Peyer's patch (tissue), 4 donors: ENCODE results near the gene CNIH1. TPM values are rescaled to one million over a fixed set of nuclear protein-coding genes. Genes with fewer than 3 reads are reported as not detected.

ENCODE experiments used
- DNase-seq, 3 donors: peaks; one replicate each; pipeline ENCODE4 v3.0.0-alpha.2; 2017 to 2019
- H3K27ac ChIP-seq, 4 donors: fragments of 200-600 bp; sonication (generic); one replicate each; pipeline ENCODE4 v1.5.1; 2016 to 2019
- H3K27me3 ChIP-seq, 2 donors: fragments of 200-600 bp; sonication (generic); one replicate each; pipeline ENCODE4 v1.5.1; 2019
- H3K36me3 ChIP-seq, 3 donors: fragments of 200-600 bp; sonication (generic); one replicate each; pipeline ENCODE4 v1.5.1; 2016 to 2019
- H3K4me1 ChIP-seq, 4 donors: fragments of 200-600 bp; sonication (generic); one replicate each; pipeline ENCODE4 v1.5.1; 2016 to 2019
- H3K4me3 ChIP-seq, 4 donors: fragments of 200-600 bp; sonication (generic); 1 replicate in 3 of 4; 2 replicates in 1 of 4; pipeline ENCODE4 v1.5.1; 2016 to 2019; ENCODE audit warnings: mild to moderate bottlenecking in 1 of 4
- H3K9me3 ChIP-seq, 4 donors: fragments of 200-600 bp; sonication (generic); one replicate each; pipeline ENCODE4 v1.5.1; 2016 to 2019; ENCODE audit warnings: mild to moderate bottlenecking in 1 of 4
- POLR2A ChIP-seq, 2 donors: fragments of 450-650 bp; IDR thresholded peaks; one replicate each; pipeline ENCODE4 v1.5.1; 2017; ENCODE audit warnings: antibody characterized with exemption in 2 of 2, mild to moderate bottlenecking in 2 of 2, moderate library complexity in 2 of 2
- total RNA-seq, 4 donors: library from RNA; depleted of rRNA; stranded (reverse); fragments of >200 nt; gene quantifications; one replicate each; pipeline ENCODE4 v1.1.0, GENCODE V29; 2016
- TF ChIP-seq, protein P1 (sequence below), 6 experiments: fragments of 450-650 bp in 4 of 6; fragments of 200-600 bp in 2 of 6; sonication (generic) in 1 of 6; IDR thresholded peaks; one replicate each; pipeline ENCODE4 v1.5.1; 2017 to 2019; ENCODE audit warnings: antibody characterized with exemption in 6 of 6, mild to moderate bottlenecking in 3 of 6, moderate library complexity in 1 of 6

CNIH1 gene
- total RNA-seq, 4 donors from 2014 or later, result 61.1 to 130 (median 121) TPM

DNA sequence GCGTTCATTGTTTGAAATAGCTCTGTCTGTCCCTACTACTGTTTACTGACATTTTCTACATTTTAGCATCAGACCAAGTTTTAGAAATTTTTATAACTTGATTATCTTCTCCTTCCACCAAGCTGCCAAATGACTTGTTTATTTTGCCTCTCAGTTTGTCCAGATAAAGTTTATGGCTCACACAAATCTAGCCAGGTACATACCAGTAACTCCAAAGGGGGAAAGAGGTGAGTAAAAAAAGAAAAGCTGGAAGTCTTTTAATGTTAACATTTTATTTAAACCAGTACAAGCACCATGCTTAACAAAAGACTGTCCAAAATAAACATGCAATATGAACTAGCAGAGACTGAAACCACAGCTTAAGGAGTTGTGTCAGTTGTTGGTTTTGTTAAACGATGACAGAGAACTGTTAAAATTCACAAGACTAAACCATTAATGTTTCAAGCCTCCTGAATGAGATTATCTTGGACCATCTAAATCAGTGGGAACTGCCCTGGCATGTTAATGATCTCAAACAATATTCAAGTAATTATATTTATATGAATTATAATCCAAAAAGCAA is 33.1 kb upstream of the CNIH1 start:
- Histone ChIP-seq H3K4me1 (no peaks in the 10 kb centered on the region), H3K27ac (no peak overlapping the region)
- DNase-seq, result no peak

DNA sequence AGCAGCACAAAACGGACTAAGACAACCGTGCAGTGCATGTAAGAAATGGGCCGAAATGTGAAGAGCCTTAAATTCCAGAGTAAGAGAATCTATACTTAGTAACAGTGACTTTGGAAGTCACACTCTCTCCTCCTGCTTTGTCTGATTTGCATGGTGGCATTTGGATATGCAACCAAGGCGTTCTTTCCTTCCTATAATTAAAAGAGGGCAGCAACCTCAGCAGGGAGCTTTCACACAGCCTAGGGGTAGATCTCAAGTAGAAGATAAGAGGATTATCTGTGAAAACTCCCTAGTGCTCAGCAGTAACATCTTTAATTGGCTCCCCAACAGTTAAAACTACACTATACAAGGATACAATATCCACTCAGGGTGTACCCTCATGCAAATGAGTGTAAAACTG is 31.1 kb upstream of the CNIH1 start:
- Histone ChIP-seq H3K4me3 (no peak overlapping the region), H3K27me3 (no peaks in the 10 kb centered on the region), H3K9me3 (no peaks in the 10 kb centered on the region), H3K36me3 (no peaks in the 10 kb centered on the region), H3K27ac (no peak overlapping the region), H3K4me1 (no peaks in the 10 kb centered on the region)
- DNase-seq, result no peak
- no peak for TF ChIP-seq POLR2A (IDR thresholded peaks at IDR 0.05)
- TF ChIP-seq, protein P1, sequence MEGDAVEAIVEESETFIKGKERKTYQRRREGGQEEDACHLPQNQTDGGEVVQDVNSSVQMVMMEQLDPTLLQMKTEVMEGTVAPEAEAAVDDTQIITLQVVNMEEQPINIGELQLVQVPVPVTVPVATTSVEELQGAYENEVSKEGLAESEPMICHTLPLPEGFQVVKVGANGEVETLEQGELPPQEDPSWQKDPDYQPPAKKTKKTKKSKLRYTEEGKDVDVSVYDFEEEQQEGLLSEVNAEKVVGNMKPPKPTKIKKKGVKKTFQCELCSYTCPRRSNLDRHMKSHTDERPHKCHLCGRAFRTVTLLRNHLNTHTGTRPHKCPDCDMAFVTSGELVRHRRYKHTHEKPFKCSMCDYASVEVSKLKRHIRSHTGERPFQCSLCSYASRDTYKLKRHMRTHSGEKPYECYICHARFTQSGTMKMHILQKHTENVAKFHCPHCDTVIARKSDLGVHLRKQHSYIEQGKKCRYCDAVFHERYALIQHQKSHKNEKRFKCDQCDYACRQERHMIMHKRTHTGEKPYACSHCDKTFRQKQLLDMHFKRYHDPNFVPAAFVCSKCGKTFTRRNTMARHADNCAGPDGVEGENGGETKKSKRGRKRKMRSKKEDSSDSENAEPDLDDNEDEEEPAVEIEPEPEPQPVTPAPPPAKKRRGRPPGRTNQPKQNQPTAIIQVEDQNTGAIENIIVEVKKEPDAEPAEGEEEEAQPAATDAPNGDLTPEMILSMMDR (IDR thresholded peaks at IDR 0.05), result no peak

More for the DNA sequence above, 33.1 kb upstream of the CNIH1 start:
- Histone ChIP-seq H3K36me3 (peaks cover 0 to 14% (median 0%) of the 10 kb centered on the region in 3 donors), H3K4me3 (no peak overlapping the region), H3K27me3 (no peaks in the 10 kb centered on the region), H3K9me3 (no peaks in the 10 kb centered on the region)
- TF ChIP-seq, protein P1 (IDR thresholded peaks at IDR 0.05), result no peak
- no peak for TF ChIP-seq POLR2A (IDR thresholded peaks at IDR 0.05)

DNA sequence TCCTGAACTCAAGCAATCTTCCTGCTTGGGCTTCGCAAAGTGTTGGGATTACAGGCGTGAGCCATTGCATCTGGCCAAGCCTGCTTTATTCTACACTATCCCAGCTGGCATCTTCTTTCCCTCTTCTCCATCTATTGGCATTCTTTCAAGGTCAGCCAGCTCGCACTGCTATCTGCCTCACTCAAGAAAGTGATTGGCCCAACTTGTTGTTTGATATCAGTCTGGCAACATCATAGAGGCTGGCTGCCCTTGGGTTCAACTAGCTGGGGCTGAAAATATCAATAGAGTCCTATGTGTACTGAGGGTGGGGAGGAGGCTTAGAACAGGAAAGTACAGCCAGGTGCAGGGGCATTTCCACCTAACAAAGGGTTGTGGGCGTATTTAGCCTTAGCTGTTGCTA is 30.5 kb upstream of the CNIH1 start:
- TF ChIP-seq POLR2A (IDR thresholded peaks at IDR 0.05), result no peak
- TF ChIP-seq, protein P1 (IDR thresholded peaks at IDR 0.05), result no peak
- no peak overlapping the region for H3K27ac ChIP-seq
- H3K9me3 ChIP-seq, result no peaks in the 10 kb centered on the region
- no peaks in the 10 kb centered on the region for H3K4me1 ChIP-seq
- no peak overlapping the region for H3K4me3 ChIP-seq
- no peaks in the 10 kb centered on the region for H3K36me3 ChIP-seq
- H3K27me3 ChIP-seq, result no peaks in the 10 kb centered on the region
- DNase-seq, result no peak

DNA sequence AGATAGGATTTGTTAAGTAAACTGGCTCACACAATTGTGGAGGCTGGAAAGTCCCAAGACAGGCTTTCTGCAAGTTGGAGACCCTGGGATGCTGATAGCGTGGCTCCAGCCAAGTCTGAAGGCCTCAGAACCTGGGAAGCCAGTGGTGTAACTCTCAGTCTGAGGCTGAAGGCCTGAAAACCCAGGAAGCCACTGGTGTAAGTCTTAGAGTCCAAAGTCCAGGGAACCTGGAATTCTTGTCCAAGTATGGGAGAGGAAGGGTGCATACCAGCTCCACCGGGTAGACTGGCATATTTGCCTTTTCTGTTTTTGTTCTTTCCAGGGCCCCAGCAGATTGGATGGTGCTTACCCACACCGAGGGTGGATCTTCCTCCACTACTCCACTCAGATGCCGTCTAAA is 29.5 kb upstream of the CNIH1 start:
- H3K36me3 ChIP-seq, result no peaks in the 10 kb centered on the region
- H3K4me1 ChIP-seq, result no peaks in the 10 kb centered on the region
- H3K4me3 ChIP-seq, result no peak overlapping the region
- no peak overlapping the region for H3K27ac ChIP-seq
- no peaks in the 10 kb centered on the region for H3K9me3 ChIP-seq
- H3K27me3 ChIP-seq, result no peaks in the 10 kb centered on the region
- TF ChIP-seq POLR2A (IDR thresholded peaks at IDR 0.05), result no peak
- TF ChIP-seq, protein P1 (IDR thresholded peaks at IDR 0.05), result no peak
- DNase-seq, result no peak

DNA sequence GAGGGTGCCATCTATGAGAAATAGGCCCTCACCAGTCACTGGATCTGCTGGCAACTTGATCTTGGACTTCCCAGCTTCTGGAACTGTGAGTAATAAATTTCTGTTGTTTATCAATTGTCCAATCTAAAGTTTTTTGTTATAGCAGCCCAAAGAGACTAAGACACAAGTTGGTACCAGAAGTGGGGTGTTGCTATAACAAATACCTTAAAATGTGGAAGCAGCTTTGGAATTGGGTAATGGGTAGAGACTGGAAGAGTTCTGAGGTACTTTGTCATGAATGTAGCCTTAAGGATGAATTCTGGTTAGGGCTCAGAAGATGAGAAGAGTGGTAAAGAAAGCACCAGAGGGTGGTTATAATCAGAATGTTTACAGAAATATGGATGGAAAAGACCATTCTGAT is 26.1 kb upstream of the CNIH1 start:
- TF ChIP-seq, protein P1 (IDR thresholded peaks at IDR 0.05), result no peak
- TF ChIP-seq POLR2A (IDR thresholded peaks at IDR 0.05), result no peak
- H3K36me3 ChIP-seq, result no peaks in the 10 kb centered on the region
- H3K4me3 ChIP-seq, result no peak overlapping the region

DNA sequence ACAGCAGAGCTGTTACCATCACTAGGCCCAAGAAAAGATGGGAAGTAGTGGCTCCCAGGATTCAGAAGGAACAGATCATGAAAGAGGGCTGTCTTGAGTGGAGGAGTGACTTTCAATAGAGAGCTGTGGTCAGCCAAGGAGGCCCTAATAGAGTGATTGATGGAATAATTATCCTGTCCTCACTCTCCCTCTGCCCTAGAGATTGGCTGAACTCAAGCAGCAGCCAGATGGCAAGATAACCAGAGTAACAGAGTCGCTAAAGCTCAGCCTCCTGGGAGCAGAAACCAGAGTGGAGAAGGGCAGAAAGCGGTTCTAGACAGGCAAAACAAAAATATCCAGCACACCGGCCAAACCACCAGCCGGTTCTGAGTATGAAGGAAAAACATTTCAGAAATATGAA is 24.5 kb upstream of the CNIH1 start:
- H3K27ac ChIP-seq, result no peak overlapping the region
- H3K27me3 ChIP-seq, result no peaks in the 10 kb centered on the region
- H3K4me3 ChIP-seq, result no peak overlapping the region
- no peak for DNase-seq
- H3K9me3 ChIP-seq, result no peaks in the 10 kb centered on the region
- no peaks in the 10 kb centered on the region for H3K4me1 ChIP-seq
- no peak for TF ChIP-seq POLR2A (IDR thresholded peaks at IDR 0.05)
- TF ChIP-seq, protein P1 (IDR thresholded peaks at IDR 0.05), result no peak
- H3K36me3 ChIP-seq, result no peaks in the 10 kb centered on the region

More for the DNA sequence above, 26.1 kb upstream of the CNIH1 start:
- Histone ChIP-seq H3K4me1 (no peaks in the 10 kb centered on the region), H3K27me3 (no peaks in the 10 kb centered on the region), H3K27ac (no peak overlapping the region), H3K9me3 (no peaks in the 10 kb centered on the region)
- DNase-seq, result no peak
